Retinal pigment epithelial cell (primary cell): ENCODE results near the gene POTEI.
"Not testable (repeated sequence)": the region's sequence is repeated elsewhere in the genome, so short reads cannot be mapped to it uniquely, and the experiment has no call there.

ENCODE experiments used
- DNase-seq: peaks from one replicate; pipeline ENCODE4 v3.0.0-alpha.2; 2010; ENCODE audit warnings: low read depth
- H3K4me3 ChIP-seq: 2 replicates; pipeline ENCODE4 v1.5.1; 2011; ENCODE audit warnings: mild to moderate bottlenecking, low read length, control low read depth, moderate library complexity

The POTEI gene

GRCh38 chr2:130509228-130509627 is at the start of gene POTEI:
POTEI (minus strand) TSS chr2:130509328; CDS start chr2:130509235, 93 bp downstream.
- H3K4me3 ChIP-seq, DNase-seq: not testable (repeated sequence)

- not testable (repeated sequence) for DNase-seq, H3K4me3 ChIP-seq
Measured at GRCh38 chr2:130556441-130556840, 47.3 kb upstream of the POTEI start.

- DNase-seq, H3K4me3 ChIP-seq: not testable (repeated sequence)
Measured at GRCh38 chr2:130554178-130554577, 45.0 kb upstream of the POTEI start.

- not testable (repeated sequence) for H3K4me3 ChIP-seq, DNase-seq
Measured at GRCh38 chr2:130549475-130549874, 40.3 kb upstream of the POTEI start.

GRCh38 chr2:130548418-130548817 is 39.3 kb upstream of the POTEI start:
- not testable (repeated sequence) for H3K4me3 ChIP-seq, DNase-seq

GRCh38 chr2:130544978-130545377 is 35.9 kb upstream of the POTEI start:
- H3K4me3 ChIP-seq, DNase-seq: not testable (repeated sequence)

GRCh38 chr2:130543785-130544528 is 34.8 kb upstream of the POTEI start:
- DNase-seq, H3K4me3 ChIP-seq: not testable (repeated sequence)

- not testable (repeated sequence) for DNase-seq, H3K4me3 ChIP-seq
Measured at GRCh38 chr2:130542789-130543188, 33.7 kb upstream of the POTEI start.

GRCh38 chr2:130538271-130538670 is 29.1 kb upstream of the POTEI start:
- not testable (repeated sequence) for DNase-seq, H3K4me3 ChIP-seq

GRCh38 chr2:130536654-130537053 is 27.5 kb upstream of the POTEI start:
- H3K4me3 ChIP-seq, DNase-seq: not testable (repeated sequence)

- DNase-seq = not testable (repeated sequence)
Measured at GRCh38 chr2:130531672-130532071, 22.5 kb upstream of the POTEI start.

GRCh38 chr2:130531225-130531624 is 22.1 kb upstream of the POTEI start:
- H3K4me3 ChIP-seq, DNase-seq: not testable (repeated sequence)

More at GRCh38 chr2:130531672-130532071, 22.5 kb upstream of the POTEI start:
- H3K4me3 ChIP-seq = not testable (repeated sequence)

- DNase-seq, H3K4me3 ChIP-seq: not testable (repeated sequence)
Measured at GRCh38 chr2:130530212-130530611, 21.1 kb upstream of the POTEI start.

- not testable (repeated sequence) for DNase-seq, H3K4me3 ChIP-seq
Measured at GRCh38 chr2:130529545-130529944, 20.4 kb upstream of the POTEI start.

- not testable (repeated sequence) for H3K4me3 ChIP-seq, DNase-seq
Measured at GRCh38 chr2:130527365-130527967, 18.3 kb upstream of the POTEI start.

GRCh38 chr2:130522390-130522789 is 13.3 kb upstream of the POTEI start:
- DNase-seq = not testable (repeated sequence)

GRCh38 chr2:130520992-130521391 is 11.9 kb upstream of the POTEI start, which contains the start of gene CFC1B:
CFC1B (plus strand) TSS chr2:130521222; CDS start chr2:130521485, 263 bp downstream.
- DNase-seq, H3K4me3 ChIP-seq: not testable (repeated sequence)

More at GRCh38 chr2:130522390-130522789, 13.3 kb upstream of the POTEI start:
- not testable (repeated sequence) for H3K4me3 ChIP-seq

GRCh38 chr2:130518516-130519106 is 9.5 kb upstream of the POTEI start:
- DNase-seq = not testable (repeated sequence)

GRCh38 chr2:130511747-130512451 is 2.8 kb upstream of the POTEI start:
- H3K4me3 ChIP-seq, DNase-seq: not testable (repeated sequence)

More at GRCh38 chr2:130518516-130519106, 9.5 kb upstream of the POTEI start:
- H3K4me3 ChIP-seq = not testable (repeated sequence)
